Heart left ventricle (tissue), 13 donors: ENCODE measurements around the gene PDCL2.

Experiments used
- POLR2A ChIP-seq, 2 donors: fragments of 450-650 bp; IDR thresholded peaks; one replicate each; pipeline ENCODE4 v1.6.1; 2017; ENCODE audit warnings: antibody characterized with exemption in 2 of 2, mild to moderate bottlenecking in 2 of 2, moderate library complexity in 2 of 2
- TF ChIP-seq, protein P1 (sequence below), 12 donors: fragments of 200-600 bp; sonication (generic) in 4 of 12; IDR thresholded peaks; one replicate each; pipeline versions ENCODE4 v1.5.0 to v1.8.0; 2018 to 2022; ENCODE audit warnings: antibody characterized with exemption in 12 of 12, mild to moderate bottlenecking in 5 of 12
- donor health status: ischemic (EF 13 %, LVEDD 7.1; RV severe dilation, severe dysfunction).
- donor health status: DM: no; HTN: yes; CAD: no.
- donor health status: DM: no; HTN: no; CAD: no.
- donor health status: ischemic (EF 25% LVEDD 6.9; RV normal size, moderate dysfunction).
- donor health status: ischemic (EF 25% LVEDD 5.7; RV mildly dilated, moderate dysfunction).
- donor health status: ischemic (EF 35%, LVEDD 5.7; RV mildly dilated, moderate dysfunction).
- donor health status: nonischemic (EF 11% LVEDD 7.7; RV severe dilation, severe dysfunction).
- donor health status: DM: yes; HTN: yes; CAD: no.
- donor health status: PGD.
- donor health status: ischemic (EF 29% LVEDD 5.4; RV normal size, mild dysfunction).
- donor health status: nonischemic (EF 23%, LVEDD 6.1; RV moderate dilation, normal function).

DNA sequence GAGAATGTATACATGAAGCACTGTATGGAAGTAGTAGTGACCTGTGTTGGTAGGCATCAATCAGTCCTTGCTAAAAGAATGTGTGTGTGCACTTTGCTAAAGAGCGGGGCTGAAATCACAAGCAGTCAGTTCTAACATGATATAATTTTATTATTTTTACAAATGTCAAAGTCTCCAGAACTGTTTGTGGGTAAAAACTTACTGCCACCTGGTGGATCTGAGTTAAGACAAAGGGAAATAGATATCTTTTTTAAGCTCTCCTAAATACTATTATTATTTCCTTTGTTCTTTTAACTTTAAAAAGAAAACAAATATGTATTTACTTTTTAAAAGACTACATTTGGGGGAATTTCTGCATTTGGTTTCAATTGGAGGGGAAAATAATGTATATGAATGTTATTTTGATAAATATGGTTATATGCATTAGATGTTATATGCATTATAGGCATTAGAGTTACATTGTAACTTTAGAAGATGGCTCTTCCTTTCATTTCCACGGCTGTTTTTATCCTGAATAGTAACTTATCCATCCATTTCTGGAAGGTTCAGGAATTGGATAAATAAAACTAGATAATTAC lies 37.5 kb downstream of the PDCL2 start:
- TF ChIP-seq, protein P1, sequence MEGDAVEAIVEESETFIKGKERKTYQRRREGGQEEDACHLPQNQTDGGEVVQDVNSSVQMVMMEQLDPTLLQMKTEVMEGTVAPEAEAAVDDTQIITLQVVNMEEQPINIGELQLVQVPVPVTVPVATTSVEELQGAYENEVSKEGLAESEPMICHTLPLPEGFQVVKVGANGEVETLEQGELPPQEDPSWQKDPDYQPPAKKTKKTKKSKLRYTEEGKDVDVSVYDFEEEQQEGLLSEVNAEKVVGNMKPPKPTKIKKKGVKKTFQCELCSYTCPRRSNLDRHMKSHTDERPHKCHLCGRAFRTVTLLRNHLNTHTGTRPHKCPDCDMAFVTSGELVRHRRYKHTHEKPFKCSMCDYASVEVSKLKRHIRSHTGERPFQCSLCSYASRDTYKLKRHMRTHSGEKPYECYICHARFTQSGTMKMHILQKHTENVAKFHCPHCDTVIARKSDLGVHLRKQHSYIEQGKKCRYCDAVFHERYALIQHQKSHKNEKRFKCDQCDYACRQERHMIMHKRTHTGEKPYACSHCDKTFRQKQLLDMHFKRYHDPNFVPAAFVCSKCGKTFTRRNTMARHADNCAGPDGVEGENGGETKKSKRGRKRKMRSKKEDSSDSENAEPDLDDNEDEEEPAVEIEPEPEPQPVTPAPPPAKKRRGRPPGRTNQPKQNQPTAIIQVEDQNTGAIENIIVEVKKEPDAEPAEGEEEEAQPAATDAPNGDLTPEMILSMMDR (IDR thresholded peaks at IDR 0.05) = peak; percentile 12 to 58 (median 45)
- TF ChIP-seq POLR2A (IDR thresholded peaks at IDR 0.05) = no peak
